A673 (cell line): ENCODE data around the gene FGF3.

Experiments
- EZH2 ChIP-seq: fragments of 200-600 bp; sonication (generic); IDR thresholded peaks from 2 replicates; pipeline ENCODE4 v1.6.1; 2017; ENCODE audit warnings: borderline replicate concordance, low read depth, mild to moderate bottlenecking, mixed read lengths, antibody characterized with exemption, low read length; ENCODE audit not compliant: poor library complexity, severe bottlenecking
- TF ChIP-seq, protein P1 (sequence below): fragments of 300-800, 200-600 bp; sonication (generic); conservative IDR thresholded peaks from 2 replicates; pipeline ENCODE4 v1.5.1; 2017; ENCODE audit warnings: low read depth, mild to moderate bottlenecking, antibody characterized with exemption, low read length, moderate library complexity, mixed read lengths

- TF ChIP-seq, protein P1, sequence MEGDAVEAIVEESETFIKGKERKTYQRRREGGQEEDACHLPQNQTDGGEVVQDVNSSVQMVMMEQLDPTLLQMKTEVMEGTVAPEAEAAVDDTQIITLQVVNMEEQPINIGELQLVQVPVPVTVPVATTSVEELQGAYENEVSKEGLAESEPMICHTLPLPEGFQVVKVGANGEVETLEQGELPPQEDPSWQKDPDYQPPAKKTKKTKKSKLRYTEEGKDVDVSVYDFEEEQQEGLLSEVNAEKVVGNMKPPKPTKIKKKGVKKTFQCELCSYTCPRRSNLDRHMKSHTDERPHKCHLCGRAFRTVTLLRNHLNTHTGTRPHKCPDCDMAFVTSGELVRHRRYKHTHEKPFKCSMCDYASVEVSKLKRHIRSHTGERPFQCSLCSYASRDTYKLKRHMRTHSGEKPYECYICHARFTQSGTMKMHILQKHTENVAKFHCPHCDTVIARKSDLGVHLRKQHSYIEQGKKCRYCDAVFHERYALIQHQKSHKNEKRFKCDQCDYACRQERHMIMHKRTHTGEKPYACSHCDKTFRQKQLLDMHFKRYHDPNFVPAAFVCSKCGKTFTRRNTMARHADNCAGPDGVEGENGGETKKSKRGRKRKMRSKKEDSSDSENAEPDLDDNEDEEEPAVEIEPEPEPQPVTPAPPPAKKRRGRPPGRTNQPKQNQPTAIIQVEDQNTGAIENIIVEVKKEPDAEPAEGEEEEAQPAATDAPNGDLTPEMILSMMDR, result no peak
- no peak for TF ChIP-seq EZH2
These were observed 24.3 kb upstream of the FGF3 start for GRCh38 chr11:69843529-69843921.
